GM23248 (cell line): ENCODE data around the gene PSMB3. TPM values are rescaled to one million over a fixed set of nuclear protein-coding genes. Genes with fewer than 3 reads are reported as not detected.
A peak's percentile ranks its signal among the peaks of the same experiment; 100 is the strongest.

Experiments used
- DNase-seq: peaks from one replicate; pipeline ENCODE4 v3.0.0-alpha.2; 2015
- H2AFZ ChIP-seq: fragments of 200-600 bp; sonication (generic); 2 replicates; pipeline ENCODE4 v1.6.1; 2016; ENCODE audit warnings: antibody characterized with exemption
- H3F3A ChIP-seq: fragments of 200-600 bp; sonication (generic); 2 replicates; pipeline ENCODE4 v1.6.1; 2016; ENCODE audit warnings: mild to moderate bottlenecking, antibody characterized with exemption, mixed run types; ENCODE audit not compliant: insufficient read depth
- H3K27ac ChIP-seq: fragments of 200-600 bp; sonication (generic); 2 replicates; pipeline ENCODE4 v1.5.1; 2016; ENCODE audit warnings: mild to moderate bottlenecking
- H3K27me3 ChIP-seq: fragments of 200-600 bp; sonication (generic); replicated peaks from 2 replicates; pipeline ENCODE4 v1.6.1; 2016; ENCODE audit warnings: mild to moderate bottlenecking; ENCODE audit not compliant: insufficient read depth
- H3K36me3 ChIP-seq: fragments of 200-600 bp; sonication (generic); 2 replicates; pipeline ENCODE4 v1.6.1; 2016; ENCODE audit warnings: low read depth, mild to moderate bottlenecking
- H3K4me1 ChIP-seq: fragments of 200-600 bp; sonication (generic); 2 replicates; pipeline ENCODE4 v1.6.1; 2016; ENCODE audit warnings: mild to moderate bottlenecking; ENCODE audit not compliant: insufficient read depth
- H3K4me2 ChIP-seq: fragments of 200-600 bp; sonication (generic); one replicate; pipeline ENCODE4 v1.6.1; 2016; ENCODE audit warnings: mild to moderate bottlenecking; ENCODE audit not compliant: unreplicated experiment
- H3K4me3 ChIP-seq: fragments of 200-600 bp; sonication (generic); 2 replicates; pipeline ENCODE4 v1.5.1; 2016; ENCODE audit warnings: mild to moderate bottlenecking
- H3K79me2 ChIP-seq: fragments of 200-600 bp; sonication (generic); 2 replicates; pipeline ENCODE4 v1.6.1; 2016; ENCODE audit warnings: mild to moderate bottlenecking; ENCODE audit not compliant: insufficient read depth
- H3K9ac ChIP-seq: fragments of 200-600 bp; sonication (generic); 2 replicates; pipeline ENCODE4 v1.6.1; 2016; ENCODE audit warnings: mild to moderate bottlenecking
- H3K9me2 ChIP-seq: fragments of 200-600 bp; sonication (generic); 2 replicates; pipeline ENCODE4 v1.6.1; 2016; ENCODE audit warnings: mixed run types, mild to moderate bottlenecking, moderate library complexity; ENCODE audit not compliant: insufficient read depth
- H3K9me3 ChIP-seq: fragments of 200-600 bp; sonication (generic); one replicate; pipeline ENCODE4 v1.6.1; 2017; ENCODE audit warnings: low read depth
- H4K20me1 ChIP-seq: fragments of 200-600 bp; sonication (generic); 2 replicates; pipeline ENCODE4 v1.6.0; 2016; ENCODE audit not compliant: insufficient read depth
- EZH2 ChIP-seq: fragments of 200-600 bp; sonication (generic); IDR thresholded peaks from 2 replicates; pipeline ENCODE4 v1.6.1; 2018; ENCODE audit warnings: antibody characterized with exemption, mild to moderate bottlenecking; ENCODE audit not compliant: insufficient read depth, poor library complexity, severe bottlenecking
- EZH2phosphoT487 ChIP-seq: fragments of 200-600 bp; sonication (generic); IDR thresholded peaks from 2 replicates; pipeline ENCODE4 v1.6.1; 2018; ENCODE audit warnings: antibody characterized with exemption, moderate library complexity, mild to moderate bottlenecking, low read depth; ENCODE audit not compliant: insufficient read depth
- WGBS, 2 experiments: methylation state at CpG; one replicate each; pipeline ENCODE4 v1.1.6; 2015 to 2017; ENCODE audit warnings: low lambda C conversion rate in 2 of 2, low coverage in 1 of 2; ENCODE audit errors: missing lambda C conversion rate in 2 of 2; 5-methylcytosine and 5-hydroxymethylcytosine counted together
- in situ Hi-C: fragments of 300-500 bp; cut with MboI; formaldehyde crosslinking; loops from 2 replicates; pipeline ENCODE4 v1.15.0; 2020
- polyA plus RNA-seq: library from polyadenylated mRNA; unstranded; fragments of >200 nt; fragmentation: Nextera tagmentation; extraction: Ambion mirVana; gene quantifications from 2 replicates; pipeline ENCODE4 v1.2.1, GENCODE V29; 2016
- total RNA-seq: library from RNA; depleted of rRNA; stranded (reverse); fragments of >200 nt; shearing (Covaris generic); gene quantifications from 2 replicates; pipeline ENCODE4 v1.2.3, GENCODE V29; 2014

Gene PSMB3
- total and polyA plus RNA-seq, 2 experiments from 2014 or later = 149 to 310 TPM

DNA sequence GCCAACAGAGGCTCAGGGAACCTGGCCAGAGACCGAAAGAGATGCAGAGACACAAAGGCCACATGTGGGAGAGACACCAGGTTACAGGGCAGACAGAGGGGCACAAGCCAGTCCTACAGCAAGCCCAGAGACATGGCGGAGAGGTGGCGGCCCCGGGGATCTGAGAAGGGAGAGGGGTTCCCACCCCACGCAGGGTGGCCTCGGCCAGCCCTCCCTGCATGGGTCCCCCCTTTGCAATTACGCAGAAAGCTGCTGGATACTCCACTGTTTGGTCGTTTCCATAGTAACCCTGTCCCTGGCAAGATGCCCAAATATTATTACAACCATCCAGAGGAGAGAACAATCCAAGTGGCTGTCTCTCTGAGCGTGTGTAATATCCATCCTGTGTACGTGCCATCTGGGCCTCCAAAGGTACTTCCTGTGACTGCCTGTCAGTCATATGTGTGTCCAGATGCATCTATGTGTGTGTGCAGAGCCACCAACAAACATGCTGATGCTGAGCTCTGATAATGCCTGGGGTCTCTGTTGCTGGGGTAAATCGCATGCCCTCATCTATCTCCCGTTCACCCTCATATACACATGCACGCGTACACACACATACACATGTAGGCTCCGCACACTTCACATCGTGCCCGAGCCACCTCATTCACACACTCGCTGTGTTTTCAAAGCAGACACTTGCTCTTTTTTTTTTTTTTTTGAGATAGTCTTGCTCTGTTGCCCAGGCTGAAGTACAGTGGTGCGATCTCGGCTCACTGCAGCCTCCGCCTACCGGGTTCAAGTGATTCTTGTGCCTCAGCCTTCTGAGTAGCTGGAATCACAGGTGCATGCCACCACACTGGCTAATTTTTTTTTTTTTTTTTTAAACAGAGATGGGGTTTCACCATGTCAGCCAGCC, 9.9 kb upstream of the PSMB3 start:
- peak; percentile 77 for DNase-seq
- TF ChIP-seq EZH2 (no peak), EZH2phosphoT487 (no peak)
- Histone ChIP-seq H3K4me2 (no peak overlapping the region), H4K20me1 (no peaks in the 10 kb centered on the region), H3F3A (peaks cover 13% of the 10 kb centered on the region; the same call in 1 of the 2 replicates), H3K4me3 (no peak overlapping the region), H3K9ac (peak overlapping the region; percentile 68), H3K27ac (peak overlapping the region; percentile 79), H3K27me3 (no peaks in the 10 kb centered on the region), H3K79me2 (peaks cover 93% of the 10 kb centered on the region), H3K36me3 (no peaks in the 10 kb centered on the region), H3K9me3 (no peaks in the 10 kb centered on the region), H2AFZ (no peak overlapping the region), H3K9me2 (no peaks in the 10 kb centered on the region), H3K4me1 (peaks cover 20% of the 10 kb centered on the region)
- WGBS, 2 experiments = 37 to 41% methylated on average over 20 to 22 of the region's 22 CpGs
- in situ Hi-C loops = no loop called here

DNA sequence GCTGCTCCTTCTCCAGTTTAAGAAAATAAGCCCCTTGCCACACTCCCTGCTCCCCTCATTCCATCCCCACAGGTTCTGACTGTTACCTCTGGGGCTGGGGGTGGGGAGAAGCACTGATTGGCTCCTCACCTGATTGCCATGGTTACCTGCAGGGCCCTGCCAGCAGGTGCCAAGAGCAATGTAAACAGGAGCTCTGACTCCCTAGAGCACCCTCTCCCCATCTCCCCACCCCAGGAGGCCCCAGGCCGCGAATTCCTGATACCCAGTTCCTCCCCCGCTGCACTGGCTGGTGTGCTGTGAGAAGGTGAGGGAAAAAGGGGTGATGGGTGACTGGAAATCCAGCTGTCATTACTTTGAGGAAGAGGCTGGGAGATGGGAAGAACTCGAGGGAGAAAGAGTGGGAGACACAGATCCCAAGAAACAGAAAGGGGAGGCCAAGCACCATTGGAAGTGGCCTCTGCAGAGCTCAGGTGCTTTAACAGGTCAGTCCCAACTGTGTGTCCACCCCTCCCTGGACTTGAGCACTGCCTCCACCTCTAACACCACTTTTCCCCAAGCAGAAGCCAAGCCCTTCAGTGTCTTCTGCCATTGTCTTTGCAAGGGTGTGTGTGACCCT, 8.9 kb upstream of the PSMB3 start:
- no peaks in the 10 kb centered on the region for H3K27me3 ChIP-seq
- H3K79me2 ChIP-seq = peaks cover 89% of the 10 kb centered on the region
- no peak overlapping the region for H2AFZ ChIP-seq
- H3K9me2 ChIP-seq = no peaks in the 10 kb centered on the region
- H3K4me1 ChIP-seq = peaks cover 20% of the 10 kb centered on the region
- no peak overlapping the region for H3K4me3 ChIP-seq
- TF ChIP-seq EZH2 (no peak), EZH2phosphoT487 (no peak)
- H3F3A ChIP-seq = peaks cover 13% of the 10 kb centered on the region; the same call in 1 of the 2 replicates
- H3K9me3 ChIP-seq = no peaks in the 10 kb centered on the region
- in situ Hi-C loops = no loop called here
- H3K4me2 ChIP-seq = no peak overlapping the region
- H3K9ac ChIP-seq = no peak overlapping the region
- no peak overlapping the region for H3K27ac ChIP-seq
- no peaks in the 10 kb centered on the region for H4K20me1 ChIP-seq
- H3K36me3 ChIP-seq = no peaks in the 10 kb centered on the region
- WGBS, 2 experiments = 90 to 93% methylated on average over 4 of the region's 4 CpGs
- no peak for DNase-seq

DNA sequence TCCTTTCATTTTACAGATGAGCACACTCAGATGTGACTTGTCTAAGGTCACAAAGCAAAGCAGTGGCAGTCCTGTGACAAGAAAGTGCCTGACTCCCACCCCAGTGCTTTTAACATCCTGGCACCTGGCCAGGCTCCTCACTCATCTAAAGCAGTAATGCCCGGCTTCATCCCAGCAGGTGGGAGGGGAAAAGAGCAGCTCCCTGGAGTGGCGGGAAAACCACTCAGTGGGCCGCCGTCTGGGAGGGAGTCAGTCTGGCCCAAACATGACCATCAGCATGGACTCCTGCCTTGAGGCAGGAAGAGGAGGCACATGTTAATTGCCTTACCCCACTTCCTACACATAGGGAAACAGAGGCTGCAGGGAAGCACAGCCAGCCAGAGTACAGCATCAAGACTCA, 7.0 kb upstream of the PSMB3 start:
- H3K4me3 ChIP-seq = no peak overlapping the region
- H3F3A ChIP-seq = peaks cover 13% of the 10 kb centered on the region; the same call in 1 of the 2 replicates
- H3K4me1 ChIP-seq = peaks cover 22% of the 10 kb centered on the region
- no peak overlapping the region for H3K4me2 ChIP-seq
- H3K79me2 ChIP-seq = peaks cover 75% of the 10 kb centered on the region
- no peaks in the 10 kb centered on the region for H3K36me3 ChIP-seq
- no peak overlapping the region for H2AFZ ChIP-seq
- TF ChIP-seq EZH2phosphoT487 = no peak
- TF ChIP-seq EZH2 = no peak
- DNase-seq = peak; percentile 36
- H3K27me3 ChIP-seq = no peaks in the 10 kb centered on the region
- H3K9me3 ChIP-seq = no peaks in the 10 kb centered on the region
- H3K27ac ChIP-seq = no peak overlapping the region
- WGBS, 2 experiments = 63 to 64% methylated on average over 4 of the region's 4 CpGs
- H4K20me1 ChIP-seq = no peaks in the 10 kb centered on the region
- H3K9me2 ChIP-seq = no peaks in the 10 kb centered on the region
- H3K9ac ChIP-seq = no peak overlapping the region
- in situ Hi-C loops = no loop called here

- Histone ChIP-seq H3K36me3 (no peaks in the 10 kb centered on the region), H4K20me1 (no peaks in the 10 kb centered on the region), H3K4me1 (peaks cover 24% of the 10 kb centered on the region), H3K4me2 (peak overlapping the region; percentile 85), H3K27me3 (no peaks in the 10 kb centered on the region), H3K4me3 (peak overlapping the region; percentile 88), H3K27ac (no peak overlapping the region), H2AFZ (no peak overlapping the region), H3K9me2 (no peaks in the 10 kb centered on the region), H3K9ac (peak overlapping the region; percentile 81), H3K9me3 (no peaks in the 10 kb centered on the region), H3F3A (peaks cover 11% of the 10 kb centered on the region; the same call in 1 of the 2 replicates), H3K79me2 (peaks cover 68% of the 10 kb centered on the region)
- in situ Hi-C loops = no loop called here
- 58 to 69% methylated on average over 8 of the region's 8 CpGs for WGBS, 2 experiments
- TF ChIP-seq EZH2phosphoT487 (no peak), EZH2 (no peak)
- DNase-seq = no peak
Measured at GRCh38 chr17:38746004-38746848, 6.3 kb upstream of the PSMB3 start.
